Activated CD4-positive, alpha-beta T cell treated with anti-CD3 and anti-CD28 coated beads, Interleukin-2, amount 50 U/mL, for 16 hours (primary cell): ENCODE data around the gene FBXO42.
A peak's percentile ranks its signal among the peaks of the same experiment; 100 is the strongest.
"Not testable (repeated sequence)": the region's sequence is repeated elsewhere in the genome, so short reads cannot be mapped to it uniquely, and the experiment has no call there.

ENCODE experiments used
- DNase-seq: peaks from one replicate; pipeline ENCODE4 v3.0.0-alpha.2; 2020

Gene FBXO42

GRCh38 chr1:16215882-16216753 lies 136.2 kb downstream of the FBXO42 start:
- DNase-seq, result peak; percentile 72

- DNase-seq, result not testable (repeated sequence)
Measured at GRCh38 chr1:16215240-16215639, 137.0 kb downstream of the FBXO42 start.

- not testable (repeated sequence) for DNase-seq
Measured at GRCh38 chr1:16213544-16213943, 138.7 kb downstream of the FBXO42 start.

GRCh38 chr1:16213013-16213412 lies 139.3 kb downstream of the FBXO42 start:
- no peak for DNase-seq

GRCh38 chr1:16212251-16212961 lies 139.9 kb downstream of the FBXO42 start, which contains the start of gene ARHGEF19:
TSS of gene ARHGEF19 (minus strand) at chr1:16212652. CDS start at chr1:16209054, 3,598 bp downstream.
- DNase-seq, result no peak

DNA sequence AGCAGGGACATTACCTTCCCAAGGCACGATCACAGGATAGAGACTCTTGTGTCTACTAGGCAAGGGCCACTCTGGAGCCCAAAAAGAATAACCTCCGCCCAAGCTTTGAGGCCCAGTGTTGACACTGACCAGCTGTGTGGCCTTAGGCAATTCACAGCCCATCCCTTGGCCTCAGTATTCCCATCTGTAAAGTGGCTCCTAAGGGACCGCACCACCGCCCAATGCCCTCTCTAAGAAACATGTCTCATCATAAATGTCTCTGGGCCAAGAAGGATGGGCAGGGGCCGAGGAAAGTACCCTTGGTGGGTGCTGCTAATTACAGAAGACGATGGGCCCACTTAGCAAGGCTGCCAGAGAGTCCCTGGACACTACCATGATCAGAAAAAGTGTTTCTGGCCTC lies 140.5 kb downstream of the FBXO42 start:
- no peak for DNase-seq

DNA sequence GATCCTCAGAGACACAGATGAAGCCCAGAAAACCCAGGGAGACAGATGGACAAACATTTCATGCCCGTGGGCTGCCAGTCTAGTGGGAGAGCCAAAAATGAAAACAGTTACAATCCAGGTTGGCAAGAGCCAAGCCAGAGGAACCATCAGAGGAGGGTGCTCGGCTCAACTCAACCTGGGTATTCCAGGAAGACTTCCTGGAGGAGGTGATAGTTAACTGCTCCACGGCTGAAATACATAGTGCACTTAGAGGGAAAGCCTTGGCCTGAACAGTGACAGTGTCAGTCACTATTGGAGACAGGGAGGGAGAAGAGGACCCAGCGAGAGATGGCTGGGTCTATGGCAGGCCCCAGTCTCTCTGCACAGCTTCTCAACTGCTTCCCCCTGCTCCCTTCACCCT lies 141.7 kb downstream of the FBXO42 start:
- DNase-seq, result no peak

GRCh38 chr1:16209847-16210407 lies 142.4 kb downstream of the FBXO42 start:
- no peak for DNase-seq

DNA sequence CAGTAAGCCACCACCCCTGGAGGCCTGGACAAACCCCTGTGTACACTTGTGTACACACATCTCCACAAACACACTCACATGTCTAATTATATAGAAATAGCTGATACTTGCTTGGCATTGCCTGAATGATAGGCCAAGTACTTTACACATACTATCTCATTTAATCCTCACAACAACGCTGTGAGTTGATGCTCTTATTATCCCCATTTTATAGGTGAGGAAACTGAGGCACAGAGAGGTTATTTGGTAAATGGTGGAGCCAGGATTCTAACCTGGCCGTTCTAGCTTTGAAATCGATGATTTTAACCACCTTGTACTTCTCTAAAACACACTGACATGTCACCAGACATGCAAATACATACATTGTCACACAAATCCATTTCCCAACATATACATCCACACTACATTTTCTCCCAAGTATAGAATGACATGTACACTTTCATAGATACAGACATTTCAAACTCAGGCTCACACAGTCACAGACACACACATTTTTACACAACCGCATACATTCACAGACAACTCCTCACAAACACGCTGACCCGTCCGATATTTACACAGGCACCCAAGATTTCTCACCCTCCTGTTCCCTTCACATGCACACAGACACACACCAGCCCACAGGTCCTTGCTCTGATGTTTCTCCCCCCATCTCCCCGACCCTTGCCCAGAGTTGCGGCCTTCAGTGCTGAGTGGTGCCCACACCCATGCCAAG lies 143.0 kb downstream of the FBXO42 start:
- DNase-seq, result no peak

DNA sequence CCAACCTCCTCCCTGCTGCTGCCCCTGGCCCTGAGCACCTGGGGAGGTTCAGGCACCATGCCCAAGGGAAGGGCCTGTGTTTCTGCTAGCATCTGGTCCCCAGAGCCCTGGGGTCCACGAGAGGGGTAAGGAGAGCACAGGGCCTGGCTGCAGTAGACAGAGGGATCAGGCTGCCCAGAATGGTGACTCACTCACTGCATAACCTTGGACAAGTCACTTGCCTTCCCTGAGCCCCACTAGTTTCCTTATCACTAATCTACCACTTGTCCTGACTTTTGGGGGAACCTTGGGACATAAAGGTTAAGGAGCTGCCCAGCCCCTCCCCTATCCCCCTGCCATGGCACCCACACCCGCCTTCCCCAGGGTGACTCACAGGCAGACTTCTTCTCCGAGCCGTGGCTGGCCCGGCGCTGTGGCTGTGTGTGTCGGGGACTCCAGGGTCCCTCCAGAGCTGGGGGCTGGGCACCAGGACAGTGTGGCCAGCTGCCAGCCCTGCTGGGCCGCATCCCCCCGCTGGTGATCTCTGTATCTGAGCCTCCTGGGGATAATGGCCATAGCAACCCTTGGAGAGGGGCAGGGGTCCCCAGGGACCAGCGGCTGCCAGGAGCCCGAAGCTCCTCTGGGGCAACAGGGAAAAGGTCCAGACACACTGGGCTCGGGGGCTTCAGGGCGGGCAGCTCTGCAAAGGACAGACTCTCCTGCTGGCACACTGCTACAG lies 143.9 kb downstream of the FBXO42 start:
- no peak for DNase-seq

- DNase-seq, result no peak
Measured at GRCh38 chr1:16207318-16208269, 144.7 kb downstream of the FBXO42 start.

GRCh38 chr1:16206547-16207317 lies 145.5 kb downstream of the FBXO42 start:
- peak; percentile 96 for DNase-seq

DNA sequence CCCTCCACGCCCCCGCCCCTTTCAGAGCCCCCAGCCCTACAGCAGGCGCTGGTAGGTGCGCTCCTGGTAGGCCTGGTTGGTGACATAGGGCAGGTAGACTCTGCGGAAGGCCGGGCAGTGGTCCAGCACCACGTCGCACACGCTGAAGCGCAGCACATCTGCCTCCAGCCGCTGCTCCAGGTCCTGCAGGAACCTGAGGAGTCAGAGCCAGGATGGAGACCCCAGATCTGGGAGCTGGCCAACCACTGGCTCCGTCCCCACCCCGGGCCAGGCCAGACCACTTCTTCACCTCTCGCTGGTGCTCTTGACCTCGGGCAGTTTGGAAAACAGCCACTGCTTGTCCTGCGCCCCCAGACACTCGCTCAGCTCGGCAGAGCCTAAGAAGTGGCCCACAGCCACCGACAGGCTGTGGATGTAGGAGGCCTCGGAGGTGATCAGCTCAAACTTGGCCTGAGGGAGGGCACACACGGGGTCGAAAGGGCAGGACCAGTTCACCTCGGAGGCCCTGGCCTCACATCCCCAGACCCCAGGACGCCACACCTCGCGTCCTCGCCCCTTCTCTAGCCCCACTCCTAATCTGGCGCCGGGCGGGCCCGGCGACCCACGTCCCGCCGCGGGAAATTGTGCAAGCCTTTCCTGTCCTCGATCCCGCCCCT lies 146.3 kb downstream of the FBXO42 start:
- no peak for DNase-seq

DNA sequence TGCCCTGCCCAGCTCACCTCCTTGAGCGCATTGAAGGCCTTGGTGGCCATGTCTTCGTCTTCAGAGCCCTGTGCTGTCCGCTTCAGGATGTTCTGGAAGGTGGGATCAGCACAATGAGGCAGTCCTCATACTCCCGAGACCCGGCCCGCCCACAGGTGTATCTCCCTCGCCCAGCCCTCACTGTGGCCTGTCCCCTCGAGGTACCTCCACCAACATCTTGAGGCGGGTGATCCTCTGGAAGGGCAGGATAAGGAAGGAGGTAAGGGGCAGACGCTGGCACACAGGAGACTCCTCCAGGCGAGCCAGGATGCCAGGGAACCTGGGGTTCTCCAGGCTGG lies 147.0 kb downstream of the FBXO42 start:
- no peak for DNase-seq

DNA sequence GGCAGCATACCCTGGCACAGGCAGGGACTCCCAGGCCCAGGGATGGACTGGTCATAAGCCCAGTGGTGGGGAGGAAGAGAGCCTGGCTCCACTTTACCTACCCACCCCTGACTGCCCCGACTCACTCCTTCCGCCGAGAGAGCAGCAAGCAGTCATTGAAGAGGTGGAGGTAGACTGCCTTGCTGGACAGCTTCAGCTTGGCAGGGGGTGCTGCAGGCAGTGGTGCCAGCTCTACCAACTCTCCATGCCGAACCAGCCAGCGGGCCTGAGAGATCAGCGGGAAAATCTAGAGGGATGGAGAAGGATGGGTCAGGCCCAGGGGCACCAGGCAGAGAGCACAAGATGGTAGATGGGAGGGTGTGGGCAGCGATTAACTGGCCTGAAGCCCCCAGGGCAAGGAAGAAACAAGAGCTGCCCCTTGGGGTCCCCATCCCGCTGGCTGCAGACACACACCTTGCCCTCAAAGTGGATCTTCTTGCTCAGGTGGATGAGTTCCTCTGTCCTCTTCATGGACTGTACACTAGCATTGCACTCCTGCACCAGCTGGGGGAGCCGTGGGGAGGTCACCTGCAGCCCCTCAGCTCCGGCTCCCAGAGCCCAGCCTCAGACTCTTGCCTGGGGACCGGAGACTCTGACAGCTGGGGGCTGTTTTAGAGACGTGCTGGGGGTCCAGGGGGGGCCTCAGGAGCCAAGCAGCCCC lies 147.5 kb downstream of the FBXO42 start:
- DNase-seq, result peak; percentile 21

DNA sequence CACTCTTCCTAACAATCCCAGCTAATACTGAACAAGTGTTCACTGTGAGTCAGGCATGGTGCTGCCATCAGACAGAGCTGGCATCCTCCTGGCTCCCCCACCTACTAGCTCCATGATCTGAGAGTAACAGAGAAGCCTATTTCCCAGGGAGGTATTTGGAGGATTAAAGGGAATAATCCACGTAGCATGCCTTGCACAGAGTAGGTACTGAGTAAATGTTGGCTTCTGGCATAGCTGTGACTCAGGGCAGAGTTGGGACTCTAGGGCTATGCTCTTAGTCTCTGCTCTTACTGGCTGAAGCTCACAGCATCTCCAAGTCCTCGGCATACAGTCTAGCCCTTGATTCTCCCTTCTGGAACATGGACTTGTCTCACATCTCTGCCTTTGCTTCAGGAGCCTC lies 148.1 kb downstream of the FBXO42 start:
- DNase-seq, result no peak

GRCh38 chr1:16203550-16203949 lies 148.7 kb downstream of the FBXO42 start:
- no peak for DNase-seq

DNA sequence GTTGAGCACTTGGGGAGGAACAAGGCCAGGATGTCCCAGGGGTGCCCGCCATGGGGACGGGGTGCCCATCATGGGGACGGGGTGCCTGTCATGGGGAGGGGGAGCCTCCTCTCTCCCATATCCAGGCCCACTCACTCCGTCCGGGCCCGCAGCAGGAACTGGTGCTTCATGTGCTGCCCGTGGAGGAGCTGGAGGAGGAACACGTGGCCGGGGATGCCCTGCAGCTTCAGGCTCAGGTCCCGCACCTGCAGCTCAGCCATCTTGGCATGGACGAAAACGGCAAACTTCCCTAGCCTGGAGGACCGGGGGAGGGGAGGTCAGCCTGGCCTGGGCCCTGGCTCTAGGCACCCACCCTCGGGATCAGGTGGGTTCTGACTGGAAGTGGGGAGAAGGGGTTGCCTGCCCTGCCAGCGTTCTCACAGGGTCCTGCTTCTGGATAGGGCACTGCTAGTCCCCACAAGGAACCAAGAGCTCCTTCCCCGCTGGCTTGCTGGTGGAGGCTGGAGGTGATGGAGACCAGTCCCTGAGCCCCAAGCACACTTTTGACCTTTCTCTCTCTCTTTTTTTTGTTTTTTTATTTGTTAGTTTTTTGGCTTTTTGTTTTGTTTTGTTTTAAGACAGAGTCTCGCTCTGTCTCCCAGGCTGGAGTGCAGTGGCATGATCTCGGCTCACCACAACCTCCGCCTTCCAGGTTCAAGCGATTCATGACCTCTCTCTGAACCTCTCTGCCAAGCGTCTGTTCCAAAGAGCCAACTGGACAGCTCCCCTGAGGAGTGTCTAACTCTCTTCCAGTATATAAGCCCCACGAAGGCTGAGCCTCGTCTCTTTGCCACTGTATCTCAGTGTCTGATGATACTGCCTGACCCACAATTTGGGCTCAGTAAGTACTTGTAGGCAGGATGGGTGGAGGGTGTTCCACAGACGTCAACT lies 149.7 kb downstream of the FBXO42 start:
- no peak for DNase-seq
